A549 (cell line): ENCODE measurements around the gene SUN2. TPM values are rescaled to one million over a fixed set of nuclear protein-coding genes. Genes with fewer than 3 reads are reported as not detected.

Experiments
- ATAC-seq, 2 experiments: fragments of 200-7000 bp in 1 of 2; fragments of >200 bp in 1 of 2; cut with Nextera tagmentation in 1 of 2; cut with Tn5 transposase in 1 of 2; 3 replicates each; pipeline versions ENCODE4 v1.8.0 to v1.9.1; 2018 to 2020; ENCODE audit warnings: mild to moderate bottlenecking in 1 of 2, moderate library complexity in 1 of 2
- CTCF ChIA-PET: fragments of 300-600 bp; sonication (Branson Sonifier 250); formaldehyde crosslinking; extraction: SDS; loops from one replicate; lab custom pipeline; 2021; ENCODE audit warnings: antibody characterized with exemption, inconsistent platforms; lab: Yijun Ruan, JAX
- POLR2A ChIA-PET: fragments of 350-600 bp; formaldehyde crosslinking; extraction: SDS; loops from one replicate; lab custom pipeline; 2021; ENCODE audit warnings: antibody characterized with exemption, inconsistent platforms; lab: Yijun Ruan, JAX
- DNase-seq, 2 experiments: peaks; one replicate each; pipeline versions ENCODE4 v3.0.0 to v3.0.0-alpha.2; 2011 to 2016; ENCODE audit warnings: low read depth in 1 of 2, low spot score in 1 of 2
- FAIRE-seq: peaks from 2 replicates; lab custom pipeline; 2011; peaks lifted over from hg19 to GRCh38; lab: Jason Lieb, UNC
- H3K27ac ChIP-seq, 2 experiments: fragments of >200 bp; sonication (Bioruptor Twin); formaldehyde crosslinking; 3 replicates each; pipeline ENCODE4 v1.5.1; 2016 to 2017
- H3K4me1 ChIP-seq: fragments of >200 bp; sonication (Bioruptor Twin); formaldehyde crosslinking; 3 replicates; pipeline ENCODE4 v1.6.1; 2016
- H3K4me2 ChIP-seq: fragments of >200 bp; sonication (Bioruptor Twin); formaldehyde crosslinking; 3 replicates; pipeline ENCODE4 v1.6.1; 2016
- H3K4me3 ChIP-seq: fragments of >200 bp; sonication (Bioruptor Twin); formaldehyde crosslinking; 3 replicates; pipeline ENCODE4 v1.5.1; 2016
- H3K9me3 ChIP-seq: fragments of >200 bp; sonication (Bioruptor Twin); formaldehyde crosslinking; 3 replicates; pipeline ENCODE4 v1.6.1; 2016
- CEBPB ChIP-seq, 2 experiments: fragments of >200 bp in 1 of 2; sonication (Bioruptor Twin) in 1 of 2; formaldehyde crosslinking in 1 of 2; IDR thresholded peaks; 2 replicates each; pipeline ENCODE4 v1.6.1; 2012 to 2016
- CHD4 ChIP-seq: fragments of 200-600 bp; sonication (generic); IDR thresholded peaks from 2 replicates; pipeline ENCODE4 v1.6.1; 2016; ENCODE audit warnings: antibody characterized with exemption, mild to moderate bottlenecking, borderline replicate concordance
- CTCF ChIP-seq: fragments of >200 bp; sonication (Bioruptor Twin); formaldehyde crosslinking; IDR thresholded peaks from 3 replicates; pipeline ENCODE4 v1.5.1; 2016
- EHF ChIP-seq: fragments of 250-450 bp; sonication (Bioruptor Pico); IDR thresholded peaks from 2 replicates; pipeline ENCODE4 v1.5.0; 2020; ENCODE audit warnings: mild to moderate bottlenecking
- ELK1 ChIP-seq: fragments of 150-350 bp; IDR thresholded peaks from 2 replicates; pipeline ENCODE4 v1.6.1; 2014; ENCODE audit warnings: low read depth, mild to moderate bottlenecking, low read length
- ESRRA ChIP-seq: fragments of 150-350 bp; IDR thresholded peaks from 2 replicates; pipeline ENCODE4 v1.6.1; 2014; ENCODE audit warnings: mild to moderate bottlenecking, low read length, borderline replicate concordance
- HES2 ChIP-seq: fragments of >200 bp; sonication (Bioruptor Twin); formaldehyde crosslinking; IDR thresholded peaks from 2 replicates; pipeline ENCODE4 v1.6.1; 2016
- HOXA7 ChIP-seq: fragments of 250-450 bp; sonication (Bioruptor Pico); IDR thresholded peaks from 2 replicates; pipeline ENCODE4 v1.5.0; 2020; ENCODE audit warnings: mild to moderate bottlenecking, moderate library complexity
- HOXB13 ChIP-seq: fragments of 250-450 bp; sonication (Bioruptor Pico); IDR thresholded peaks from 2 replicates; pipeline ENCODE4 v1.5.0; 2020; ENCODE audit warnings: low read depth, mild to moderate bottlenecking, moderate library complexity
- HOXB5 ChIP-seq: fragments of 250-450 bp; sonication (Bioruptor Pico); IDR thresholded peaks from 2 replicates; pipeline ENCODE4 v1.5.0; 2020; ENCODE audit warnings: mild to moderate bottlenecking, moderate library complexity
- JUN ChIP-seq, 2 experiments: fragments of >200 bp; sonication (Bioruptor Twin); formaldehyde crosslinking; IDR thresholded peaks; 2 replicates in 1 of 2; 3 replicates in 1 of 2; pipeline ENCODE4 v1.6.1; 2016 to 2017
- KDM5A ChIP-seq: fragments of 200-600 bp; sonication (generic); IDR thresholded peaks from 2 replicates; pipeline ENCODE4 v1.6.1; 2016; ENCODE audit warnings: antibody characterized with exemption, mild to moderate bottlenecking
- MAX ChIP-seq: IDR thresholded peaks from 2 replicates; pipeline ENCODE4 v1.6.1; 2012
- NFE2L2 ChIP-seq: fragments of 150-350 bp; conservative IDR thresholded peaks from 2 replicates; pipeline ENCODE4 v1.6.1; 2014; ENCODE audit warnings: low read length
- NPAS2 ChIP-seq: fragments of 250-450 bp; sonication (Bioruptor Pico); IDR thresholded peaks from 2 replicates; pipeline ENCODE4 v1.8.0; 2022; ENCODE audit warnings: mild to moderate bottlenecking, moderate library complexity, borderline replicate concordance
- RAD21 ChIP-seq, 2 experiments: fragments of >200 bp in 1 of 2; sonication (Bioruptor Twin) in 1 of 2; formaldehyde crosslinking in 1 of 2; IDR thresholded peaks in 1 of 2; conservative IDR thresholded peaks in 1 of 2; 2 replicates in 1 of 2; 3 replicates in 1 of 2; pipeline ENCODE4 v1.6.1; 2012 to 2018; ENCODE audit warnings: inconsistent platforms in 1 of 2
- RCOR1 ChIP-seq: fragments of 150-350 bp; IDR thresholded peaks from 2 replicates; pipeline ENCODE4 v1.6.1; 2014; ENCODE audit warnings: antibody characterized with exemption, low read length, low read depth
- RNF2 ChIP-seq: fragments of 200-600 bp; sonication (generic); IDR thresholded peaks from 2 replicates; pipeline ENCODE4 v1.6.1; 2016; ENCODE audit warnings: low read depth, mild to moderate bottlenecking, antibody characterized with exemption, moderate library complexity, borderline replicate concordance
- SREBF2 ChIP-seq: fragments of 450-650 bp; IDR thresholded peaks from 2 replicates; pipeline ENCODE4 v1.6.1; 2014; ENCODE audit warnings: mild to moderate bottlenecking, moderate library complexity
- ZNF302 ChIP-seq: fragments of 250-450 bp; sonication (Bioruptor Pico); IDR thresholded peaks from 2 replicates; pipeline ENCODE4 v1.9.0; 2021; ENCODE audit warnings: inconsistent platforms, mild to moderate bottlenecking, moderate library complexity
- WGBS: methylation state at CpG from one replicate; pipeline ENCODE4 v1.1.6; 2017; ENCODE audit errors: missing lambda C conversion rate; 5-methylcytosine and 5-hydroxymethylcytosine counted together
- polyA plus RNA-seq, 4 experiments: library from polyadenylated mRNA; depleted of rRNA in 3 of 4; stranded (reverse); fragments of >200 nt; fragmentation: RNase III in 1 of 4; extraction: RNeasy Plus Mini Kit Qiagen cat#74134 plus additional on column Dnase treatment in 1 of 4; gene quantifications; 2 replicates in 3 of 4; 3 replicates in 1 of 4; pipeline ENCODE4 v1.2.3, GENCODE V29; 2011 to 2017

SUN2 gene
- polyA plus RNA-seq, 2 of the 4 experiments (the other 2 are of a cell fraction) = 12.6 to 24.0 TPM

- TF ChIP-seq NPAS2 (CRISPR knock-in tag) (no peak), HOXB13 (CRISPR knock-in tag) (no peak), RNF2 (no peak), RAD21 (conservative IDR thresholded peaks at IDR 0.05 in 1 of 2, IDR thresholded peaks at IDR 0.05 in 1 of 2) (peak in 1 of 2 experiments; percentile 10; a peak in 1 of 5 replicates), SREBF2 (no peak), EHF (no peak)
- TF ChIP-seq, all 56 proteins: peak for 1
- Histone ChIP-seq H3K27ac (no peak overlapping the region), H3K4me1 (no peaks in the 10 kb centered on the region), H3K4me2 (no peak overlapping the region), H3K9me3 (no peaks in the 10 kb centered on the region), H3K4me3 (no peak overlapping the region)
- DNase-seq (no peak), FAIRE-seq (no peak), ATAC-seq (peak in 1 of 2 experiments; percentile 27; a peak in 1 of 6 replicates)
- POLR2A ChIA-PET = no interaction called here
- CTCF ChIA-PET = interaction anchor here (0.7 to 3.1 kb wide), 8 partner anchors 9 to 129 kb away, joined by 3 to 10 read pairs (median 4); partner anchors contain the start of gene NPTXR
- 86% methylated on average over 5 of the region's 8 CpGs for WGBS
These were observed 15.0 kb downstream of the SUN2 start for GRCh38 chr22:38740754-38741153.

- POLR2A ChIA-PET = no interaction called here
- no peaks in the 10 kb centered on the region for H3K4me1 ChIP-seq
- WGBS = 95% methylated on average over 5 of the region's 15 CpGs
- CTCF ChIA-PET = interaction anchor here (1.0 to 3.1 kb wide), 8 partner anchors 8 to 130 kb away, joined by 3 to 10 read pairs (median 4); partner anchors contain the start of gene NPTXR
- no peak overlapping the region for H3K4me3 ChIP-seq
- no peak for DNase-seq
- no peak for FAIRE-seq
- H3K9me3 ChIP-seq = no peaks in the 10 kb centered on the region
- H3K4me2 ChIP-seq = no peak overlapping the region
- H3K27ac ChIP-seq = no peak overlapping the region
- no peak for ATAC-seq
- TF ChIP-seq CHD4 (no peak), CTCF (no peak), NFE2L2 (no peak), KDM5A (no peak), HES2 (no peak), CEBPB (IDR thresholded peaks at IDR 0.05) (no peak), MAX (no peak), HOXA7 (CRISPR knock-in tag) (no peak), JUN (IDR thresholded peaks at IDR 0.05) (no peak), ZNF302 (CRISPR knock-in tag) (no peak), HOXB5 (CRISPR knock-in tag) (no peak), RCOR1 (no peak), ESRRA (no peak), ELK1 (no peak), NPAS2 (CRISPR knock-in tag) (no peak)
These were observed 15.6 kb downstream of the SUN2 start for GRCh38 chr22:38740116-38740723.
